RKO (cell line): Measurements from ENCODE around the gene CACNA1C.

Experiments used
- DNase-seq: peaks from one replicate; pipeline ENCODE4 v3.0.0-alpha.2; 2016; ENCODE audit warnings: low spot score

Gene CACNA1C

GRCh38 chr12:2559931-2560330, 507.1 kb downstream of the CACNA1C start:
- no peak for DNase-seq

GRCh38 chr12:2560356-2560755, 507.6 kb downstream of the CACNA1C start:
- DNase-seq = no peak

- no peak for DNase-seq
These were observed 508.6 kb downstream of the CACNA1C start for GRCh38 chr12:2561367-2561766.

GRCh38 chr12:2562400-2562799, 509.6 kb downstream of the CACNA1C start:
- no peak for DNase-seq

GRCh38 chr12:2563709-2564108, 510.9 kb downstream of the CACNA1C start:
- DNase-seq = no peak

GRCh38 chr12:2566161-2566560, 513.4 kb downstream of the CACNA1C start:
- DNase-seq = no peak

- no peak for DNase-seq
These were observed 514.9 kb downstream of the CACNA1C start for GRCh38 chr12:2567711-2568110.

- no peak for DNase-seq
These were observed 517.8 kb downstream of the CACNA1C start for GRCh38 chr12:2570562-2570961.

GRCh38 chr12:2574355-2574935, 521.7 kb downstream of the CACNA1C start:
- no peak for DNase-seq

- no peak for DNase-seq
These were observed 522.5 kb downstream of the CACNA1C start for GRCh38 chr12:2575245-2575644.

- DNase-seq = no peak
These were observed 525.4 kb downstream of the CACNA1C start for GRCh38 chr12:2578211-2578610.

GRCh38 chr12:2578772-2579171, 526.0 kb downstream of the CACNA1C start:
- no peak for DNase-seq

GRCh38 chr12:2580821-2581220, 528.0 kb downstream of the CACNA1C start:
- no peak for DNase-seq

- no peak for DNase-seq
These were observed 528.7 kb downstream of the CACNA1C start for GRCh38 chr12:2581293-2582045.

GRCh38 chr12:2582631-2583030, 529.8 kb downstream of the CACNA1C start:
- peak; percentile 2 for DNase-seq

- peak; percentile 8 for DNase-seq
These were observed 530.3 kb downstream of the CACNA1C start for GRCh38 chr12:2583091-2583497.

- no peak for DNase-seq
These were observed 531.0 kb downstream of the CACNA1C start for GRCh38 chr12:2583642-2584401.

- no peak for DNase-seq
These were observed 533.6 kb downstream of the CACNA1C start for GRCh38 chr12:2586156-2587038.

- no peak for DNase-seq
These were observed 535.6 kb downstream of the CACNA1C start for GRCh38 chr12:2588345-2588744.

- DNase-seq = no peak
These were observed 536.6 kb downstream of the CACNA1C start for GRCh38 chr12:2589381-2589780.

- DNase-seq = no peak
These were observed 540.3 kb downstream of the CACNA1C start for GRCh38 chr12:2593045-2593444.

- no peak for DNase-seq
These were observed 543.7 kb downstream of the CACNA1C start for GRCh38 chr12:2596441-2596840.
